NT2/D1 (cell line): ENCODE results near the gene SKIDA1.

Experiments used
- SUZ12 ChIP-seq: IDR thresholded peaks from 2 replicates; pipeline ENCODE4 v1.6.1; 2011; ENCODE audit not compliant: insufficient read length, insufficient read depth; ENCODE audit errors: extremely low read depth
- YY1 ChIP-seq: IDR thresholded peaks from 2 replicates; pipeline ENCODE4 v1.6.1; 2011; ENCODE audit not compliant: insufficient read length, insufficient read depth
- ZNF274 ChIP-seq: IDR thresholded peaks from 2 replicates; pipeline ENCODE4 v1.6.1; 2011; ENCODE audit warnings: mild to moderate bottlenecking, low read depth, low read length

DNA sequence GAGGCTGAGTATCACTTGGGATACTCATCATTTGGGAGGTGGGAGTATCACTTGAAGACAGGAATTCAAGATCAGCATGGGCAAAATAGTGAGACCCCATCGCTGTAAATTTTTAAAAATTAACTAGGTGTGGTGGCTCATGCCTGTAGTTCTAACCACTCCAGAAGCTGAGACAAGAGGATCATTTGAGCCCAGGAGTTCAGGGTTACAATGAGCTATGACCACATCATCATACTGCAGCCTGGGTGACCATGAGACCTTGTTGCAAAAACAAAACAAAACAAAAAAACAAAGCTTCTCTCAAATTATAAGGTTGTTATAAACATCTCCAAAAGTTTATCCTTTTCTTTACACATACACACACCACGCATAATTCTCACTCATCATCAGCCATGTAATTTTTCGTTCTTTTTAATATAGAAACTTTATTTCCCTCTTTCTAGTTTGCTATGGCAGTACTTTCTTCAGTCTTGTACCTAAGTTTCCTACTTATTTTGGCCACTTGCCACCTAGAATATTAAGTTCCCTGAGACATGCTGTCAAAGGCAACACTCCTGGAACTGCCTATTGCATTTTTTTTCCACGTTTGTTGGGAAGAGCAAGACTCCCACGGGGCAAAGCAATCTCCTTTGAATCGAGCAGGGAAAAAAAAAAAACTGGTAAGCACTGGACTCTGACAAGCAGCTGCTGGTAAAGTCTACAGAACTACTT, 37.1 kb downstream of the SKIDA1 start:
- TF ChIP-seq ZNF274 (no peak), YY1 (no peak), SUZ12 (no peak)
